Measurements from ENCODE around the gene MGLL.
"Not testable (repeated sequence)": the region's sequence is repeated elsewhere in the genome, so short reads cannot be mapped to it uniquely, and the experiment has no call there.

Gene MGLL

GRCh38 chr3:127719369-127719768 is 102.9 kb downstream of the MGLL start:
- DNase-seq: no peak

GRCh38 chr3:127718916-127719290 is 103.4 kb downstream of the MGLL start:
- DNase-seq: no peak

GRCh38 chr3:127718245-127718915 is 103.9 kb downstream of the MGLL start:
- no peak for DNase-seq

GRCh38 chr3:127717357-127718244 is 104.7 kb downstream of the MGLL start:
- peak; percentile 79 for DNase-seq

GRCh38 chr3:127716384-127716783 is 105.9 kb downstream of the MGLL start:
- no peak for DNase-seq

DNA sequence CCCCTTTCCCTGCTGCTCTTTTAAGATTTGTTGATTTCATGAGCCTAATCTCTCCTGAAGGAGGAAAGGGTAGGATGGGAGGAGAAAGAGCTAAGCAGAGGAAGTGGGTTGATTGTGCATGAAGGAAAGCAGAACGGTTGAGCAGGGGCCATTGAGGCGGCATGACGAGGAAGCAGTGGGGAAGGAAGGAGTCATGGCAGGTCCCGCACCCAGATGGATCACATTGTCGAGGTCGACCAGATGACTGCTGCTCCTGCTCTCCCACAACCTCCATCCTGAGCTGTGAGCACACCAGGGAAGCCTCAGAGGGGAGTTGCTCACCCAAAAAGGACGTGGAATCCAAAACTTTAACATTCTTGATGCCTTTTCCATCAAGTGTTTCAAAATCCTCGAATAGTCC is 106.8 kb downstream of the MGLL start:
- DNase-seq: no peak

DNA sequence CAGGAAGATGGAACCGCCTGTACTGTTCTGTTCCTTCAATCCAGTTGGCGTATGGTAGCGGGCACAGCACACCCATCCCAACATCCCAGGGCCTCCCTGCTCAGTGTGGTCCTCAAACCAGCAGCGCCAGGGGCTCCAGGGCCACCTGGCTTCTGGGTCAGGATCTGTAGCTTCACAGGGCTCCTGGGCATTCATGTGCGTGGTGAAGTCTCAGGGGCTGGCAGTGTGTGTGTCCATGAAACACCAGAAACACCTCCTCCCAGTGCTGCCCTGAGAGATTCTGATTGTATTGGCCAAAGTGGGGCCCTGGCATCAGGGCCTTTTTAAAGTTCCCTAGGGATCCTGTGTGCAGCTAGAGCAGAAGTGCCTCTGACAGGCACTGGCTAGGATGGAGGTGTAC is 107.4 kb downstream of the MGLL start:
- no peak for DNase-seq

- no peak for DNase-seq
These were observed 108.2 kb downstream of the MGLL start for GRCh38 chr3:127714125-127714571.

- no peak for DNase-seq
These were observed 109.2 kb downstream of the MGLL start for GRCh38 chr3:127712881-127713771.

GRCh38 chr3:127712461-127712860 is 109.9 kb downstream of the MGLL start:
- no peak for DNase-seq

DNA sequence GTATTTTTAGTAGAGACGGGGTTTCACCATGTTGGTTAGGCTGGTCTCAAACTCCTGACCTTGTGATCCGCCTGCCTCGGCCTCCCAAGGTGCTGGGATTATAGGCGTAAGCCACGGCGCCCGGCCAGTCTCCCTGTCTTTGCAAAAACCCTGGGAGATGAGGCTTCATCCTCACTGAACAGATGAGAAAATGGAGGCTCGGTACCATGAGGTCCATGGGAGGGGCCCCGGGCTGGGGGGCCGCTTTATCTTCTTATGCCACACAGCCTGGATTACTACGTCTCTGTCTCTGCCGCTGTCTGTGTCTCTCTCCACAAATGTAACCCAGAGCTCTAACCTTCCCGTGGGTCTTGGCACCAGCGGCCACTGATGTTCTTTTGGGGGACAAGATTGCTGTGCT is 110.4 kb downstream of the MGLL start:
- DNase-seq: no peak

GRCh38 chr3:127711021-127711695 is 111.2 kb downstream of the MGLL start:
- no peak for DNase-seq

GRCh38 chr3:127710155-127710941 is 112.0 kb downstream of the MGLL start:
- DNase-seq: no peak

DNA sequence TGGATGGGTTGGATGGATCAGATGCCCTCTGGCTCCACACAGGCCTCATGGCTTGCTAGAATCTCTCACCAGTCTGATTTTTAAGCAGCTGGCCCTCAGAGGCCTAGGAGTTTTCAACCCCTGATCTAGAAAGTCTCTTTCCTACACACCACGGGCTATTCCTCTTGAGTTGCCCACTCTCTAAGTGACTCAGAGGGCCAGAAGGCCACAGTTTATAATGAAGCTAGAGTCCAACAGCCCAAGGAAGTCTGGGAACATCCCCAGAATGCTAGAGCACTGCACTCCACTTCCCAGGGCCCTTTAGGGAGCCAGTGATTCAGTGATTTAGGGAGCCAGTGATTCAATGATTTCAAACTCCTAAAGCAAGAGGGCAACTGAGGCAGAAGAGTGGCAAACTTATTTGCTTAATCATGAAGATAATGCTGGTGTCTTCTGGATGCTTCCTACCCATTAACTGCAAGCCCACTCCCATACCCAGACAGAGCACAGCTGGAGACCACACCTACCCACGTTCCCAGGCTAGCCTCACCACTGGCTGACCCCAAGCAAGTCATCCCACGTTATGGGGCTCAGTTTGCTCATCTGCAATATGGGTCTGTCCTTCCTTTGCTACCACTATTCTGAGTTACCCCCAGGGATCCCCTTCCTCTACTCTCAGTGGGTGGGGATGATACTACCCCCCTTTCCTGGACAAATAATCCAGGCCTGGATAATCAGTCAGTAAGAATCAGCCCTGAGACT is 112.8 kb downstream of the MGLL start:
- DNase-seq: no peak

GRCh38 chr3:127708837-127709236 is 113.5 kb downstream of the MGLL start:
- no peak for DNase-seq

DNA sequence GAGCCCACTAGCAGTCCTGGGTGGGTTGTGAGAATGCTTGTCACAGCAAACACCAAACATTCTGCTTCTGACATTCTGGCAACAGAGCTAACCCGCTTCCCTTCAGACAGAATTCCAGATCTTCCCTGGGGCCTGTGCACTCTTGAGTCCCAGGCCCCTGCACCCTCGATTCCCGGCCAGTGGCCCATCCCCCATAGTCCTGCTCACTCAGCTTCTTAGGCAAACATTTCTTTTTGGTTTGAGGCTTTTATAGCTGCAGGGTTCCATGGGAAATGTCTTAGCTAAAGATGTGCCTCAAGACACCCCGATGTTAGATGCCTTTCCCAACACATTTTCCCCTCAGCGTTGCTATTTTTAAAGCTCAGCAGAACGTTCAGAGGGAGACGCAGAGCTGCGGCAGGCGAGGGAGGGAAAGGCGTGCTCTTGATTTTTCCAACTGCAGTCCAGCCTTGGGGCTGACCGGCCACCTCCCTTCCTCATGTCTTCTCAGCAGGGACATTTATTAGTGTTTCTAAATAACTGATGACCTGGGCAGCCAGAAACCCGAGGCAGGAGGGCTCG is 114.4 kb downstream of the MGLL start:
- no peak for DNase-seq

- DNase-seq: no peak
These were observed 115.4 kb downstream of the MGLL start for GRCh38 chr3:127706785-127707351.

DNA sequence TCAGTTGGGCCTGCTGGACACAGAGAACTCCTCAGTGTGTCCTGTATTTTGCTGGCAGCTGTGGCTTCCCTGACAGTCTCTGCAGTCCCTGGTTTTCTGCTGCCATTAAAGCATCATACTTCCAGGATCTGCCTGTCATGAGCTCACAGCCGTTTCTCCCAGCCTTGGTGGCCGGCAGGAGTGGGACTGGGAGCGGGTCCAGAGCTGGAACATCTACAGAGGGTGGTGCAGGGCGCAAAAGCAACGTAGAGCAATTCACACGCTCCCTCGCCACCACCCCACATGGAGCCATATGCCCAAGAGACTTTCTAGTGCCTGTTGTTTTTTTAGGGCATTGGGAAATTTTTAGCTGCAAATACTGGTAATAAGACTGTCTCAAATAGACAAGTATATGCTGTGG is 116.0 kb downstream of the MGLL start:
- DNase-seq: no peak

GRCh38 chr3:127704840-127705239 is 117.5 kb downstream of the MGLL start:
- DNase-seq: not testable (repeated sequence)

GRCh38 chr3:127702151-127702578 is 120.2 kb downstream of the MGLL start:
- DNase-seq: no peak

Data from fibroblast of skin of right quadriceps (primary cell).